ENCODE data around the gene NFIX. TPM values are rescaled to one million over a fixed set of nuclear protein-coding genes. Genes with fewer than 3 reads are reported as not detected.
A peak's percentile ranks its signal among the peaks of the same experiment; 100 is the strongest.

NFIX gene
- total and polyA plus RNA-seq, 2 experiments from 2014 or later = 0.06 to 0.14 TPM

GRCh38 chr19:13104360-13104847, 109.1 kb downstream of the NFIX start (continued):
- no peak for TF ChIP-seq EZH2 (IDR thresholded peaks at IDR 0.05; ENCODE audit: low read depth, unreplicated experiment)
- peak; percentile 13; the same call in 1 of the 2 replicates for TF ChIP-seq POLR2AphosphoS5 (IDR thresholded peaks at IDR 0.05; ENCODE audit: low read depth)

DNA sequence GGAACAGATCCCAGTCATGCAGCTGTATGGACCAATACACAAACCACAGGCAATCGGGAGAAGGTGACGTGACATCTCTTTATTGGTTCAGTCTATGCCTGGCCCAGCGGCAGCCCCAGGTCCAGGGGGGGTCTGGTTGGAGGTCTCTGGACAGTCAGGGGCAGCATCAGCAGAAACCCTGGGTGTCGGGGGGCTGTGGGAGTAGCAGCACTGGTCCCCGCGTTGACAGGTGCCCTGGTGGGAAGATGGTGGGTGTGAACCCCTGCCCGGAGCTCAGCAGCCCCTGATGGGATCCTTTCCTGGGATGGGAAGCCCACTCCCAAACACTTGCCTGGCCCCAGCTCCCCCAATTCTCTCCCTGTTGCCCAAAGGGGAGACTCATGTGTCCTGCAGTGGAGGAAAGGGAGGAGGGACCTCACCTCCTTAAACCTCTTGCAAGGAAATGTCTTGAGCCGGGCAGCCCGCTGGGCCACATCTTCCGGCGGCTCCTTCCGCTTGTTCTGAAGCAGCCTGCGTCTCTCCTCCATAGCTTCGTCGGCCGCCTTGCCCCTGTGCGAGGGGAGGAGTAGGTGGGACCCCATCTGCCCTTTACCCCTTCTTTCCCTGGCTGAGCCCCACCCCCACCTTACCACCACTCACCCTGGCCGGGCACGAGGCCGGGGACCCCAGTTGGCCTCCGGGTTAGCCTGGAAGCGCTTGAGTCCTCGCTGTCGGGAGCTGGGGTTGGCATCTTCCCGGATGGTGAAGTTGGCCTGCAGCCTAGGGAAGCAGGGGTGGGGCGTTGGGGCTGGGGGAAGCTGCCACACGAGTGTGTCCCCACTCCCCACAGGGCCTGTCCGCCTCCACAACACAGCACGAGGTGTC, 109.8 kb downstream of the NFIX start:
- H3K4me1 ChIP-seq (ENCODE audit: insufficient read depth) = peaks cover 14% of the 10 kb centered on the region; the same call in 1 of the 2 replicates
- no peak overlapping the region for H3K27ac ChIP-seq (ENCODE audit: low read depth)
- no peak for DNase-seq (ENCODE audit: low spot score)
- no peak overlapping the region for H3K4me3 ChIP-seq
- ATAC-seq = no peak
- no peaks in the 10 kb centered on the region for H3K36me3 ChIP-seq (ENCODE audit: insufficient read depth)
- H4K20me1 ChIP-seq (replicated peaks; ENCODE audit: insufficient read depth) = peaks cover under 1% of the 10 kb centered on the region; the same call in 1 of the 2 replicates
- H3K4me3 Mint-ChIP-seq = no peak overlapping the region
- no peak overlapping the region for H3K27ac Mint-ChIP-seq
- H3K9me2 ChIP-seq (ENCODE audit: insufficient read depth) = no peaks in the 10 kb centered on the region
- peaks cover 15% of the 10 kb centered on the region for H3K36me3 Mint-ChIP-seq (ENCODE audit: low read depth)
- H2AFZ ChIP-seq = no peak overlapping the region
- H3K27me3 ChIP-seq (ENCODE audit: insufficient read depth) = peaks cover 27% of the 10 kb centered on the region
- peaks cover 5% of the 10 kb centered on the region for H3F3A ChIP-seq (replicated peaks; ENCODE audit: low read depth)
- peaks cover 5% of the 10 kb centered on the region; the same call in 2 of the 3 replicates for H3K4me1 Mint-ChIP-seq
- peaks cover 28% of the 10 kb centered on the region for H3K27me3 Mint-ChIP-seq (ENCODE audit: insufficient read depth, low read depth, poor library complexity)
- no peaks in the 10 kb centered on the region for H3K9me3 Mint-ChIP-seq
- H3K4me2 ChIP-seq = no peak overlapping the region
- no peaks in the 10 kb centered on the region for H3K79me2 ChIP-seq (replicated peaks; ENCODE audit: insufficient read depth)
- no peak for TF ChIP-seq EZH2phosphoT487 (IDR thresholded peaks at IDR 0.05; ENCODE audit: unreplicated experiment)
- TF ChIP-seq, protein P1, sequence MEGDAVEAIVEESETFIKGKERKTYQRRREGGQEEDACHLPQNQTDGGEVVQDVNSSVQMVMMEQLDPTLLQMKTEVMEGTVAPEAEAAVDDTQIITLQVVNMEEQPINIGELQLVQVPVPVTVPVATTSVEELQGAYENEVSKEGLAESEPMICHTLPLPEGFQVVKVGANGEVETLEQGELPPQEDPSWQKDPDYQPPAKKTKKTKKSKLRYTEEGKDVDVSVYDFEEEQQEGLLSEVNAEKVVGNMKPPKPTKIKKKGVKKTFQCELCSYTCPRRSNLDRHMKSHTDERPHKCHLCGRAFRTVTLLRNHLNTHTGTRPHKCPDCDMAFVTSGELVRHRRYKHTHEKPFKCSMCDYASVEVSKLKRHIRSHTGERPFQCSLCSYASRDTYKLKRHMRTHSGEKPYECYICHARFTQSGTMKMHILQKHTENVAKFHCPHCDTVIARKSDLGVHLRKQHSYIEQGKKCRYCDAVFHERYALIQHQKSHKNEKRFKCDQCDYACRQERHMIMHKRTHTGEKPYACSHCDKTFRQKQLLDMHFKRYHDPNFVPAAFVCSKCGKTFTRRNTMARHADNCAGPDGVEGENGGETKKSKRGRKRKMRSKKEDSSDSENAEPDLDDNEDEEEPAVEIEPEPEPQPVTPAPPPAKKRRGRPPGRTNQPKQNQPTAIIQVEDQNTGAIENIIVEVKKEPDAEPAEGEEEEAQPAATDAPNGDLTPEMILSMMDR (conservative IDR thresholded peaks at IDR 0.05; ENCODE audit: low read depth in 2 of 2) = no peak; a peak in 1 of 4 replicates
- TF ChIP-seq POLR2AphosphoS5 (IDR thresholded peaks at IDR 0.05; ENCODE audit: low read depth) = no peak
- TF ChIP-seq CREB1 (CRISPR knock-in tag; IDR thresholded peaks at IDR 0.05; ENCODE audit: low read depth) = no peak
- TF ChIP-seq ZNF462 (CRISPR knock-in tag; IDR thresholded peaks at IDR 0.05) = no peak
- no peak for TF ChIP-seq NANOG (IDR thresholded peaks at IDR 0.05; ENCODE audit: borderline replicate concordance)
- no peak for TF ChIP-seq REST (IDR thresholded peaks at IDR 0.05; ENCODE audit: unreplicated experiment)
- no peak for TF ChIP-seq JUNB (IDR thresholded peaks at IDR 0.05; ENCODE audit: unreplicated experiment)
- no peak for TF ChIP-seq EZH2 (IDR thresholded peaks at IDR 0.05; ENCODE audit: low read depth, unreplicated experiment)
- TF ChIP-seq ZNF331 (CRISPR knock-in tag; IDR thresholded peaks at IDR 0.05; ENCODE audit: low read depth) = no peak
- no peak for TF ChIP-seq STAT1 (IDR thresholded peaks at IDR 0.05; ENCODE audit: unreplicated experiment)

Data from GM23338 (cell line).